Measurements from ENCODE around the gene IPO13. TPM values are rescaled to one million over a fixed set of nuclear protein-coding genes. Genes with fewer than 3 reads are reported as not detected.
A peak's percentile ranks its signal among the peaks of the same experiment; 100 is the strongest.

Gene IPO13
- total RNA-seq, 2 donors from 2014 or later = 25.9 to 28.1 TPM

DNA sequence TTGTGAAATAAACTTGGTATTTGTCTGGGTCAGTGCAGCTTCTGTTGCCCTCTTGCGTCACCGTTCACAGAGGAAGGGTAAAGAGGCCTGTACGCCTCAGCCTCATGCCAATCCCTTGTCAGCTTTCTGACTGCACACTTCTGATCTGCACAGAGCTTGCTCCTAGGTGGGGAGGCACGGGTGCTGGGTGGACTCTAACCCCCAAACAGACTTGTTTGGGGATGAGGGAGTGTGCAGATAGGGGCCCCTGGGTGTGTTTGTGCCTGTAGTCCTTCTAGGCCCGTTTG lies 31.5 kb downstream of the IPO13 start:
- peaks cover 3 to 51% of the 10 kb centered on the region in 2 donors for H3K4me1 ChIP-seq
- no peak overlapping the region for H3K4me3 ChIP-seq
- TF ChIP-seq, protein P1, sequence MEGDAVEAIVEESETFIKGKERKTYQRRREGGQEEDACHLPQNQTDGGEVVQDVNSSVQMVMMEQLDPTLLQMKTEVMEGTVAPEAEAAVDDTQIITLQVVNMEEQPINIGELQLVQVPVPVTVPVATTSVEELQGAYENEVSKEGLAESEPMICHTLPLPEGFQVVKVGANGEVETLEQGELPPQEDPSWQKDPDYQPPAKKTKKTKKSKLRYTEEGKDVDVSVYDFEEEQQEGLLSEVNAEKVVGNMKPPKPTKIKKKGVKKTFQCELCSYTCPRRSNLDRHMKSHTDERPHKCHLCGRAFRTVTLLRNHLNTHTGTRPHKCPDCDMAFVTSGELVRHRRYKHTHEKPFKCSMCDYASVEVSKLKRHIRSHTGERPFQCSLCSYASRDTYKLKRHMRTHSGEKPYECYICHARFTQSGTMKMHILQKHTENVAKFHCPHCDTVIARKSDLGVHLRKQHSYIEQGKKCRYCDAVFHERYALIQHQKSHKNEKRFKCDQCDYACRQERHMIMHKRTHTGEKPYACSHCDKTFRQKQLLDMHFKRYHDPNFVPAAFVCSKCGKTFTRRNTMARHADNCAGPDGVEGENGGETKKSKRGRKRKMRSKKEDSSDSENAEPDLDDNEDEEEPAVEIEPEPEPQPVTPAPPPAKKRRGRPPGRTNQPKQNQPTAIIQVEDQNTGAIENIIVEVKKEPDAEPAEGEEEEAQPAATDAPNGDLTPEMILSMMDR (IDR thresholded peaks at IDR 0.05) = no peak
- H3K27ac ChIP-seq = no peak overlapping the region
- H3K36me3 ChIP-seq = peaks cover 21% of the 10 kb centered on the region
- no peaks in the 10 kb centered on the region for H3K9me3 ChIP-seq
- no peaks in the 10 kb centered on the region for H3K27me3 ChIP-seq
- DNase-seq (ENCODE audit: low spot score) = no peak

DNA sequence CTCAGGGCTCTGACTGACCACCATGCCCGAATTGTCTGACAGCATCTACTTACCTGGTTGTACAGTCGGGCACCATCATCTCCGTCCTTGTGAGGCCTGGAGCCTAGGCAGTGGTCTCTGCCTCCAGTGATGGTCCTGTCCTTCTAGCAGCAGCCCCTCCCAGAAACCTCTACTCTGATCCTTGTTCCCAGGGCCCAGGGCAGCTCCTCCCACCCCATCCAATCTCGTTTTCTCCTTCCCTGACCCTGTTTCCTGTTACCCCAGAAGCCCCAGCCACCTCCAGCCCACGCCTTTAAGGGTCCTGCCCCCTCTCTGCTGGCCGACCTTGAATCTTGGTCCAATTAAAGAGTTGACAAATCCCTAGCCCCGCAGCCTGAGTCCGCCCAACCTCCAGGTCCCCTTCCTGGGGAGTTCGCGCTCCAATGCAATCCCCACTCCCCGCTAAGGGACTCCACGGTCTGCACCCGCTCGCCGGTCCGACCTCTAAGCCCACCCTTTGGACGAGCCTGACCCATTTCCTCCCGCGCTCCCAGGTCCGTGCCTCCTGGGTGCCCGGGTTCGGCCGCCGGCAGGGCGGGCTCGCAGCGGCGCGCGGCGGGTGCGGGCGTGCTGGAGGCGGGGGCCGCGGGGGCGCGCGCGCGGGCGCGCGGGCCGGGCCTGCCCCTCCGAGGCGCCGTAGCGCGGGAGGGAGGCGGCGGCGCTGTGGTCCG lies 32.0 kb downstream of the IPO13 start, which contains the start of gene B4GALT2:
Gene B4GALT2, plus strand, starts transcription at position 660 of the 710 bp plus-strand sequence. CDS start 1,951 bp downstream, outside the sequence.
- peaks cover 3 to 51% of the 10 kb centered on the region in 2 donors for H3K4me1 ChIP-seq
- no peak for DNase-seq (ENCODE audit: low spot score)

DNA sequence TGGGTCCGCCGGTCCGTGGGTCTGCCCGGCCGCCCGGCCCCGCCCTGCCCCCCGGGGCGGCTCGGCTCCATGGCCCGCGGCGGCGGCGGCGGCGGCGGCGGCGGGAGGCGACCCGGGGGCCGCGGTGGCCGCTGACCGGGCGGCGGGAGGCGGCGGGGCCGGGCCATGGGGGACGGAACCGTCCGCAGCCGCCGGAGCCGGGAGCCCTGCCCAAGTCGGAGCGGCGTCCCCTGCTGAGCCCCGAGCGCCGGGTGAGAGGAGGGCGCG lies 32.4 kb downstream of the IPO13 start:
- TF ChIP-seq, protein P1 (IDR thresholded peaks at IDR 0.05) = no peak
- H3K27ac ChIP-seq = peak overlapping the region; percentile 48 to 62
- H3K9me3 ChIP-seq = no peaks in the 10 kb centered on the region
- no peak for DNase-seq (ENCODE audit: low spot score)
- H3K4me1 ChIP-seq = peaks cover 3 to 46% of the 10 kb centered on the region in 2 donors
- H3K4me3 ChIP-seq = peak overlapping the region; percentile 77 to 81
- peaks cover 21% of the 10 kb centered on the region for H3K36me3 ChIP-seq
- H3K27me3 ChIP-seq = no peaks in the 10 kb centered on the region

More for the DNA sequence above, 32.0 kb downstream of the IPO13 start, which contains the start of gene B4GALT2:
- peaks cover 21% of the 10 kb centered on the region for H3K36me3 ChIP-seq
- H3K27me3 ChIP-seq = no peaks in the 10 kb centered on the region
- TF ChIP-seq, protein P1 (IDR thresholded peaks at IDR 0.05) = no peak
- H3K4me3 ChIP-seq = peak within 1 kb of the TSS; percentile 77 to 81
- peak within 1 kb of the TSS; percentile 48 to 62 for H3K27ac ChIP-seq
- H3K9me3 ChIP-seq = no peaks in the 10 kb centered on the region

DNA sequence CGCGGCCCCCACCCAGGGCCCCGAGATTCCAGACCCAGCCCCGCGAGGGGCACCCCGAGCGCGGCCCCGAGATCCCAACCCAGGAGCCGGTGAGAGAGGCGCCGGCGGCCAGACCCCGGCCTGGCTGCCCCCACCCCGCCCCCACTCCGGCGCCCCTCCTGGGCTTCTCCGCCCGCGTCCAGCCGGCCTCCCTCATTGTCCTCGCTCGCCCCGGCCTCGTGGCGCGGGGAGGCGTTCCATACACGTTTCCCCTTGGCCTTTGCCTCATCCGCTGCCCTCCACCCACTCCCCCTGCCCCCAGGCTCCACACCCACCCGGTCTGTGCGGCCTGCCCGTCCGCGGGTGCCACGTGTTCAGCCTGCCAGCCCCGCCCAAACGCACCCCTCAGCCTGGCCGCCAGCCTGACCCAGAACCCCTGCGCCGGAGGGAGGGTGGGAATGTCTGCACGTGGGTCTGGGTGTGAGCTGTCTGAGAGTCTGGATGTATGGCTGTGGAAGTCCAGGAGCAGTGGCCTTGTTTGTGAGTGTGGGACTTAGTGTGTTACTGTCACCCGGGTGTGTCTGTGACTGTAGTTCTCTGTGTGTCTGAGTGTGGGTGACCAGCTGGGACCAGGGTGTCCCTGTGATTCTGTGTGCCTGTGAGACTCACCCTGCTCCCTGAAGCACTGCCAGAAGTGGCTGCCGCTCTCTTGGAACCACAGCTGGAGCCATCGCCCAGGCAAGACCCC lies 32.9 kb downstream of the IPO13 start:
- no peak for DNase-seq (ENCODE audit: low spot score)
- Histone ChIP-seq H3K27me3 (no peaks in the 10 kb centered on the region), H3K4me3 (peak overlapping the region; percentile 77 to 81), H3K4me1 (peaks cover 3 to 43% of the 10 kb centered on the region in 2 donors), H3K27ac (peak overlapping the region; percentile 48 to 62), H3K9me3 (no peaks in the 10 kb centered on the region), H3K36me3 (peaks cover 21% of the 10 kb centered on the region)
- TF ChIP-seq, protein P1 (IDR thresholded peaks at IDR 0.05) = no peak

DNA sequence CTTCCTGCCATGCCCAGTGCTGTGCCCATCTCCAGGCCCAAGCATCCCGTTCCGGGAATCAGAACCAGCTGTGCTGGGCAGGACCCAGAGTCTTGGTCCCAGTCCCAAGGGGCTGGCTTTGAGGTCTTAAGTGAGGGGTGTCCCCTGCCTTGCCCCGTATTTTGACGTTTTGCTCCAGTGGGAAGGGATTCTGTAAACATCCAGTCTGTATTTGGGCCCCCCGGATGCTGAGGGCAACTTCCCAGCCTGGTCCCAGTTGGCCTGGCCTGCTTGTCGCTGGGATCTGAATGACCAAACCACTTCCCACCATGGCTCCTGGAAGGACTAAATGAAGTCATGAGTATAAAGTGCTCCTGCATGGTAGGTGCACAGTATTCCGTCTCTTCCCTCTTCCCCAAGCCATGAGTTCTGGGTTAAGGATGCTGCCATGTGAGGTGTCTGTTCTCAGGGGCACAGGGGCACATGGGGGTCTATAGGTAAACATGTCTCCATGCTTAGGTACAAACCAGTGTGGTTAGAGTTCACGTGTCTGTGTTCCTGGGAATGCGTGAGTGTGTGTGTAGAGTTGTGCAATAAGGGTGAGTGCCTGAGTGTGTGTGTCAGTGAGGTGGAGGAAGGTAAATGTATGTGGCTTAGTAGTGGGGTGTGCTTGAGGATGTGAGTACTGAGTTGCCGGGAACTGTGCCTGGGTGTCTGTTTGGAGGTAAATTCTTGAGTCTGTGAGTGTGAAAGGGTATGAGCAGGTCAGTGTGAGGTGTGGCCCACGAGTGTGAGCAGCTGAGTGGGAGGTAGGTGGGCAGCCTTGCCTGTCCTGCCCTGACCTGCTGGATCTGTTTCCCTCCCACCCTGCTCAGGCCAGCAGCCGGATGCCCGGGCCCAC lies 33.7 kb downstream of the IPO13 start:
- TF ChIP-seq, protein P1 (IDR thresholded peaks at IDR 0.05) = no peak
- no peaks in the 10 kb centered on the region for H3K9me3 ChIP-seq
- H3K27me3 ChIP-seq = no peaks in the 10 kb centered on the region
- peaks cover 3 to 42% of the 10 kb centered on the region in 2 donors for H3K4me1 ChIP-seq
- H3K4me3 ChIP-seq = peak overlapping the region in 1 of 2 donors; percentile 81
- peaks cover 24% of the 10 kb centered on the region for H3K36me3 ChIP-seq
- peak overlapping the region; percentile 48 to 62 for H3K27ac ChIP-seq
- no peak for DNase-seq (ENCODE audit: low spot score)

Measured in right atrium auricular region (tissue), 2 donors.